GM23338 (cell line): ENCODE measurements around the gene SERPINE2. TPM values are rescaled to one million over a fixed set of nuclear protein-coding genes. Genes with fewer than 3 reads are reported as not detected.

Source experiments
- ATAC-seq: fragments of 200-7000 bp; cut with Tn5 transposase; 3 replicates; pipeline ENCODE4 v1.9.1; 2020
- DNase-seq: peaks from one replicate; pipeline ENCODE4 v3.0.0-alpha.2; 2015; ENCODE audit warnings: low spot score
- H2AFZ ChIP-seq: fragments of 200-600 bp; sonication (generic); 2 replicates; pipeline ENCODE4 v1.8.0; 2016; ENCODE audit warnings: antibody characterized with exemption, mild to moderate bottlenecking, moderate library complexity
- H3F3A ChIP-seq: fragments of 200-600 bp; sonication (generic); replicated peaks from 2 replicates; pipeline ENCODE4 v1.8.0; 2017; ENCODE audit warnings: antibody characterized with exemption, mixed run types, low read depth
- H3K27ac ChIP-seq: fragments of 200-600 bp; sonication (generic); 2 replicates; pipeline ENCODE4 v1.6.1; 2016; ENCODE audit warnings: low read depth
- H3K27me3 ChIP-seq: fragments of 200-600 bp; sonication (generic); 2 replicates; pipeline ENCODE4 v1.8.0; 2016; ENCODE audit warnings: mild to moderate bottlenecking, mixed run types, moderate library complexity; ENCODE audit not compliant: insufficient read depth
- H3K36me3 ChIP-seq: fragments of 200-600 bp; sonication (generic); 2 replicates; pipeline ENCODE4 v1.8.0; 2016; ENCODE audit warnings: mild to moderate bottlenecking; ENCODE audit not compliant: insufficient read depth
- H3K4me1 ChIP-seq: fragments of 200-600 bp; sonication (generic); 2 replicates; pipeline ENCODE4 v1.8.0; 2016; ENCODE audit warnings: mild to moderate bottlenecking, moderate library complexity; ENCODE audit not compliant: insufficient read depth
- H3K4me2 ChIP-seq: fragments of 200-600 bp; sonication (generic); 2 replicates; pipeline ENCODE4 v1.7.1; 2017; ENCODE audit warnings: mixed run types
- H3K4me3 ChIP-seq: fragments of 200-600 bp; sonication (generic); 2 replicates; pipeline ENCODE4 v1.6.1; 2016; ENCODE audit warnings: mixed run types
- H3K79me2 ChIP-seq: fragments of 200-600 bp; sonication (generic); replicated peaks from 2 replicates; pipeline ENCODE4 v1.8.0; 2017; ENCODE audit warnings: mild to moderate bottlenecking; ENCODE audit not compliant: insufficient read depth
- H3K9me2 ChIP-seq: fragments of 200-600 bp; sonication (generic); 2 replicates; pipeline ENCODE4 v1.8.0; 2017; ENCODE audit not compliant: insufficient read depth
- H4K20me1 ChIP-seq: fragments of 200-600 bp; sonication (generic); replicated peaks from 2 replicates; pipeline ENCODE4 v1.8.0; 2017; ENCODE audit warnings: mild to moderate bottlenecking; ENCODE audit not compliant: insufficient read depth
- H3K27ac Mint-ChIP-seq: 2 replicates; pipeline ENCODE4 v1.8.0; 2020; ENCODE audit warnings: inconsistent platforms, mild to moderate bottlenecking, moderate library complexity, mixed read lengths
- H3K27me3 Mint-ChIP-seq: 3 replicates; pipeline ENCODE4 v1.8.0; 2022; ENCODE audit warnings: low read depth, mild to moderate bottlenecking, moderate library complexity, mixed read lengths, inconsistent platforms; ENCODE audit not compliant: insufficient read depth, poor library complexity
- H3K36me3 Mint-ChIP-seq: 3 replicates; pipeline ENCODE4 v1.8.0; 2021; ENCODE audit warnings: low read depth, mild to moderate bottlenecking, inconsistent platforms, moderate library complexity, mixed read lengths
- H3K4me1 Mint-ChIP-seq: 3 replicates; pipeline ENCODE4 v1.8.0; 2020; ENCODE audit warnings: mild to moderate bottlenecking, inconsistent platforms, mixed read lengths
- H3K4me3 Mint-ChIP-seq: 3 replicates; pipeline ENCODE4 v1.8.0; 2021; ENCODE audit warnings: moderate library complexity, mild to moderate bottlenecking, inconsistent platforms, mixed read lengths
- H3K9me3 Mint-ChIP-seq: 3 replicates; pipeline ENCODE4 v1.8.0; 2020; ENCODE audit warnings: moderate library complexity, mild to moderate bottlenecking, inconsistent platforms, mixed read lengths
- CREB1 ChIP-seq: fragments of 250-450 bp; sonication (Bioruptor Pico); IDR thresholded peaks from 2 replicates; pipeline ENCODE4 v1.5.0; 2020; ENCODE audit warnings: low read depth, mild to moderate bottlenecking, moderate library complexity
- ETS1 ChIP-seq: IDR thresholded peaks from 2 replicates; pipeline ENCODE4 v1.6.1; 2016; ENCODE audit warnings: antibody characterized with exemption
- EZH2 ChIP-seq: fragments of 200-600 bp; sonication (generic); IDR thresholded peaks from one replicate; pipeline ENCODE4 v1.8.0; 2017; ENCODE audit warnings: antibody characterized with exemption, mild to moderate bottlenecking, low read depth; ENCODE audit not compliant: unreplicated experiment
- EZH2phosphoT487 ChIP-seq: fragments of 200-600 bp; sonication (generic); IDR thresholded peaks from one replicate; pipeline ENCODE4 v1.8.1; 2018; ENCODE audit warnings: antibody characterized with exemption; ENCODE audit not compliant: unreplicated experiment
- JUNB ChIP-seq: IDR thresholded peaks from one replicate; pipeline ENCODE4 v1.6.1; 2016; ENCODE audit warnings: antibody characterized with exemption; ENCODE audit not compliant: unreplicated experiment
- NANOG ChIP-seq: IDR thresholded peaks from 2 replicates; pipeline ENCODE4 v1.6.1; 2016; ENCODE audit warnings: antibody characterized with exemption, borderline replicate concordance
- POLR2AphosphoS5 ChIP-seq: IDR thresholded peaks from 2 replicates; pipeline ENCODE4 v1.6.1; 2016; ENCODE audit warnings: antibody characterized with exemption, low read depth
- REST ChIP-seq: IDR thresholded peaks from one replicate; pipeline ENCODE4 v1.6.1; 2018; ENCODE audit warnings: antibody characterized with exemption; ENCODE audit not compliant: unreplicated experiment
- STAT1 ChIP-seq: IDR thresholded peaks from one replicate; pipeline ENCODE4 v1.6.1; 2016; ENCODE audit warnings: antibody characterized with exemption; ENCODE audit not compliant: unreplicated experiment
- ZNF114 ChIP-seq: fragments of 250-450 bp; sonication (Bioruptor Pico); IDR thresholded peaks from 2 replicates; pipeline ENCODE4 v1.5.0; 2020; ENCODE audit warnings: mild to moderate bottlenecking, moderate library complexity
- ZNF331 ChIP-seq: fragments of 250-450 bp; sonication (Bioruptor Pico); IDR thresholded peaks from 2 replicates; pipeline ENCODE4 v1.5.0; 2020; ENCODE audit warnings: low read depth, mild to moderate bottlenecking, moderate library complexity
- polyA plus RNA-seq: library from polyadenylated mRNA; unstranded; fragments of >200 nt; fragmentation: Nextera tagmentation; extraction: Ambion mirVana; gene quantifications from 2 replicates; pipeline ENCODE4 v1.2.1, GENCODE V29; 2016
- total RNA-seq: library from RNA; depleted of rRNA; stranded (reverse); fragments of >200 nt; shearing (Covaris generic); gene quantifications from 2 replicates; pipeline ENCODE4 v1.2.3, GENCODE V29; 2014
- TF ChIP-seq, protein P1 (sequence below): fragments of 250-450 bp; sonication (Bioruptor Pico); IDR thresholded peaks from 2 replicates; pipeline ENCODE4 v1.5.0; 2020; ENCODE audit warnings: mild to moderate bottlenecking, moderate library complexity
- TF ChIP-seq, protein P2 (sequence below), 2 experiments: fragments of 200-600 bp in 1 of 2; sonication (generic) in 1 of 2; conservative IDR thresholded peaks; 2 replicates each; pipeline versions ENCODE4 v1.5.1 to v1.6.1; 2016 to 2017; ENCODE audit warnings: antibody characterized with exemption in 2 of 2, low read depth in 2 of 2, mild to moderate bottlenecking in 2 of 2, moderate library complexity in 1 of 2

The SERPINE2 gene
- total and polyA plus RNA-seq, 2 experiments from 2014 or later: 38.6 to 44.2 TPM

DNA sequence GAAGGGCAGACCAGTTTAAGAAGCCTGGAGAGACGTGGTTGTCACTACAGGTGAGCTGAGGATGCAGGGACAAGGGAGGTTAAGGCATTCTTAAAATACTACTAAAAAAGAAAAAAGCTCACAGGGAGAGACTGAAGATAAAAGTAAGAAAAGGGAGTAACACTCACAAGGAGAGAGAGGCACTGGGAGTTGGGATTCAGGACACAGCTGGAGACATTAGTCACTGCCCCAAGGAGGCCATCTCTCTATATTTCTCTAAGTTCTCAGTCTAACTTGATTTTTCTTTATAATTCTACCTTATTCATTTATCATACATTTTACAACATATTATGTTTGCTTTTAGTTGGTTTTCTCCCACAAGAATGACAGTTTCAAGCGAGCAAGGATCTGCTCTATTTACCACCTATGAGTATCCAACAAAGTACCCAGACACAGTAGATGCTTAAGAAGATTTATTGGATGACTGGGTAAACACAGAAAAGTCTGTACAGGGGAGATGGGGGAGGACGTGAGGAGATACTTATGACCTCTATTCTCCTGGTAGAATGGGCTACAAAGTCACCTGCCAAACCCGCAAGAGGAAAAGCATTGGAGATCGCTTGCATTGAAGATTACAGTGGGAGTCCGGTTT is 2.2 kb downstream of the SERPINE2 start:
- Mint-ChIP-seq H3K27ac (no peak overlapping the region), H3K4me3 (peak overlapping the region; percentile 48), H3K9me3 (no peaks in the 10 kb centered on the region; the same call in 2 of the 3 replicates), H3K36me3 (peaks cover 2% of the 10 kb centered on the region; the same call in 1 of the 3 replicates), H3K27me3 (peaks cover 35% of the 10 kb centered on the region), H3K4me1 (peaks cover 38% of the 10 kb centered on the region)
- peaks cover 41% of the 10 kb centered on the region for H3K4me1 ChIP-seq
- TF ChIP-seq POLR2AphosphoS5 (no peak), JUNB (no peak), REST (no peak), ZNF114 (CRISPR knock-in tag) (no peak), STAT1 (no peak), ZNF331 (CRISPR knock-in tag) (no peak), EZH2phosphoT487 (no peak), CREB1 (CRISPR knock-in tag) (no peak), EZH2 (no peak), NANOG (no peak), ETS1 (no peak)
- TF ChIP-seq, protein P1, sequence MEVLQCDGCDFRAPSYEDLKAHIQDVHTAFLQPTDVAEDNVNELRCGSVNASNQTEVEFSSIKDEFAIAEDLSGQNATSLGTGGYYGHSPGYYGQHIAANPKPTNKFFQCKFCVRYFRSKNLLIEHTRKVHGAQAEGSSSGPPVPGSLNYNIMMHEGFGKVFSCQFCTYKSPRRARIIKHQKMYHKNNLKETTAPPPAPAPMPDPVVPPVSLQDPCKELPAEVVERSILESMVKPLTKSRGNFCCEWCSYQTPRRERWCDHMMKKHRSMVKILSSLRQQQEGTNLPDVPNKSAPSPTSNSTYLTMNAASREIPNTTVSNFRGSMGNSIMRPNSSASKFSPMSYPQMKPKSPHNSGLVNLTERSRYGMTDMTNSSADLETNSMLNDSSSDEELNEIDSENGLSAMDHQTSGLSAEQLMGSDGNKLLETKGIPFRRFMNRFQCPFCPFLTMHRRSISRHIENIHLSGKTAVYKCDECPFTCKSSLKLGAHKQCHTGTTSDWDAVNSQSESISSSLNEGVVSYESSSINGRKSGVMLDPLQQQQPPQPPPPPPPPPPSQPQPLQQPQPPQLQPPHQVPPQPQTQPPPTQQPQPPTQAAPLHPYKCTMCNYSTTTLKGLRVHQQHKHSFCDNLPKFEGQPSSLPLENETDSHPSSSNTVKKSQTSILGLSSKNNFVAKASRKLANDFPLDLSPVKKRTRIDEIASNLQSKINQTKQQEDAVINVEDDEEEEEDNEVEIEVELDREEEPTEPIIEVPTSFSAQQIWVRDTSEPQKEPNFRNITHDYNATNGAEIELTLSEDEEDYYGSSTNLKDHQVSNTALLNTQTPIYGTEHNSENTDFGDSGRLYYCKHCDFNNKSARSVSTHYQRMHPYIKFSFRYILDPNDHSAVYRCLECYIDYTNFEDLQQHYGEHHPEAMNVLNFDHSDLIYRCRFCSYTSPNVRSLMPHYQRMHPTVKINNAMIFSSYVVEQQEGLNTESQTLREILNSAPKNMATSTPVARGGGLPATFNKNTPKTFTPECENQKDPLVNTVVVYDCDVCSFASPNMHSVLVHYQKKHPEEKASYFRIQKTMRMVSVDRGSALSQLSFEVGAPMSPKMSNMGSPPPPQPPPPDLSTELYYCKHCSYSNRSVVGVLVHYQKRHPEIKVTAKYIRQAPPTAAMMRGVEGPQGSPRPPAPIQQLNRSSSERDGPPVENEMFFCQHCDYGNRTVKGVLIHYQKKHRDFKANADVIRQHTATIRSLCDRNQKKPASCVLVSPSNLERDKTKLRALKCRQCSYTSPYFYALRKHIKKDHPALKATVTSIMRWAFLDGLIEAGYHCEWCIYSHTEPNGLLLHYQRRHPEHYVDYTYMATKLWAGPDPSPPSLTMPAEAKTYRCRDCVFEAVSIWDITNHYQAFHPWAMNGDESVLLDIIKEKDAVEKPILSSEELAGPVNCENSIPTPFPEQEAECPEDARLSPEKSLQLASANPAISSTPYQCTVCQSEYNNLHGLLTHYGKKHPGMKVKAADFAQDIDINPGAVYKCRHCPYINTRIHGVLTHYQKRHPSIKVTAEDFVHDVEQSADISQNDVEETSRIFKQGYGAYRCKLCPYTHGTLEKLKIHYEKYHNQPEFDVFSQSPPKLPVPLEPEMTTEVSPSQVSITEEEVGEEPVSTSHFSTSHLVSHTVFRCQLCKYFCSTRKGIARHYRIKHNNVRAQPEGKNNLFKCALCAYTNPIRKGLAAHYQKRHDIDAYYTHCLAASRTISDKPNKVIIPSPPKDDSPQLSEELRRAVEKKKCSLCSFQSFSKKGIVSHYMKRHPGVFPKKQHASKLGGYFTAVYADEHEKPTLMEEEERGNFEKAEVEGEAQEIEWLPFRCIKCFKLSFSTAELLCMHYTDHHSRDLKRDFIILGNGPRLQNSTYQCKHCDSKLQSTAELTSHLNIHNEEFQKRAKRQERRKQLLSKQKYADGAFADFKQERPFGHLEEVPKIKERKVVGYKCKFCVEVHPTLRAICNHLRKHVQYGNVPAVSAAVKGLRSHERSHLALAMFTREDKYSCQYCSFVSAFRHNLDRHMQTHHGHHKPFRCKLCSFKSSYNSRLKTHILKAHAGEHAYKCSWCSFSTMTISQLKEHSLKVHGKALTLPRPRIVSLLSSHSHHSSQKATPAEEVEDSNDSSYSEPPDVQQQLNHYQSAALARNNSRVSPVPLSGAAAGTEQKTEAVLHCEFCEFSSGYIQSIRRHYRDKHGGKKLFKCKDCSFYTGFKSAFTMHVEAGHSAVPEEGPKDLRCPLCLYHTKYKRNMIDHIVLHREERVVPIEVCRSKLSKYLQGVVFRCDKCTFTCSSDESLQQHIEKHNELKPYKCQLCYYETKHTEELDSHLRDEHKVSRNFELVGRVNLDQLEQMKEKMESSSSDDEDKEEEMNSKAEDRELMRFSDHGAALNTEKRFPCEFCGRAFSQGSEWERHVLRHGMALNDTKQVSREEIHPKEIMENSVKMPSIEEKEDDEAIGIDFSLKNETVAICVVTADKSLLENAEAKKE (CRISPR knock-in tag): no peak
- TF ChIP-seq, protein P2, sequence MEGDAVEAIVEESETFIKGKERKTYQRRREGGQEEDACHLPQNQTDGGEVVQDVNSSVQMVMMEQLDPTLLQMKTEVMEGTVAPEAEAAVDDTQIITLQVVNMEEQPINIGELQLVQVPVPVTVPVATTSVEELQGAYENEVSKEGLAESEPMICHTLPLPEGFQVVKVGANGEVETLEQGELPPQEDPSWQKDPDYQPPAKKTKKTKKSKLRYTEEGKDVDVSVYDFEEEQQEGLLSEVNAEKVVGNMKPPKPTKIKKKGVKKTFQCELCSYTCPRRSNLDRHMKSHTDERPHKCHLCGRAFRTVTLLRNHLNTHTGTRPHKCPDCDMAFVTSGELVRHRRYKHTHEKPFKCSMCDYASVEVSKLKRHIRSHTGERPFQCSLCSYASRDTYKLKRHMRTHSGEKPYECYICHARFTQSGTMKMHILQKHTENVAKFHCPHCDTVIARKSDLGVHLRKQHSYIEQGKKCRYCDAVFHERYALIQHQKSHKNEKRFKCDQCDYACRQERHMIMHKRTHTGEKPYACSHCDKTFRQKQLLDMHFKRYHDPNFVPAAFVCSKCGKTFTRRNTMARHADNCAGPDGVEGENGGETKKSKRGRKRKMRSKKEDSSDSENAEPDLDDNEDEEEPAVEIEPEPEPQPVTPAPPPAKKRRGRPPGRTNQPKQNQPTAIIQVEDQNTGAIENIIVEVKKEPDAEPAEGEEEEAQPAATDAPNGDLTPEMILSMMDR (conservative IDR thresholded peaks at IDR 0.05; ENCODE audit: low read depth in 2 of 2): no peak
- 0 out of 2 replicates have a peak overlapping the region, but pooled peaks have one; percentile 95 for H3K4me2 ChIP-seq
- H3K79me2 ChIP-seq: peaks cover 39% of the 10 kb centered on the region
- DNase-seq (no peak), ATAC-seq (no peak)
- no peaks in the 10 kb centered on the region for H3K9me2 ChIP-seq
- H3F3A ChIP-seq: 0 out of 2 replicates have a peak, but pooled peaks cover 5% of the 10 kb centered on the region
- H3K36me3 ChIP-seq: no peaks in the 10 kb centered on the region
- H2AFZ ChIP-seq: no peak overlapping the region
- 0 out of 2 replicates have a peak, but pooled peaks cover 9% of the 10 kb centered on the region for H4K20me1 ChIP-seq
- H3K27me3 ChIP-seq: peaks cover 40% of the 10 kb centered on the region
- no peak overlapping the region for H3K4me3 ChIP-seq
- no peak overlapping the region for H3K27ac ChIP-seq
